Tibial nerve (tissue), 4 donors: ENCODE results near the gene SMARCA2. TPM values are rescaled to one million over a fixed set of nuclear protein-coding genes. Genes with fewer than 3 reads are reported as not detected.

Experiments used
- DNase-seq, 2 donors: peaks; one replicate each; pipeline ENCODE4 v3.0.0-alpha.2; 2019; ENCODE audit warnings: low spot score in 2 of 2
- H3K27ac ChIP-seq, 4 donors: fragments of 200-600 bp; sonication (generic) in 3 of 4; one replicate each; pipeline ENCODE4 v1.5.1; 2017 to 2019; ENCODE audit warnings: mild to moderate bottlenecking in 1 of 4
- H3K27me3 ChIP-seq, 2 donors: fragments of 200-600 bp; sonication (generic) in 1 of 2; one replicate each; pipeline versions ENCODE4 v1.5.1 to v1.6.0; 2017 to 2019
- H3K36me3 ChIP-seq, 3 donors: fragments of 200-600 bp; sonication (generic); one replicate each; pipeline ENCODE4 v1.5.1; 2018 to 2019
- H3K4me1 ChIP-seq, 4 donors: fragments of 200-600 bp; sonication (generic) in 3 of 4; one replicate each; pipeline ENCODE4 v1.5.1; 2017 to 2019
- H3K4me3 ChIP-seq, 4 donors: fragments of 200-600 bp; sonication (generic) in 3 of 4; one replicate each; pipeline ENCODE4 v1.5.1; 2017 to 2019; ENCODE audit warnings: mild to moderate bottlenecking in 1 of 4, moderate library complexity in 1 of 4
- H3K9me3 ChIP-seq, 4 donors: fragments of 200-600 bp; sonication (generic) in 3 of 4; one replicate each; pipeline ENCODE4 v1.5.1; 2017 to 2019
- CTCF ChIP-seq, 5 experiments: fragments of 200-600 bp in 3 of 5; fragments of 450-650 bp in 2 of 5; sonication (generic) in 3 of 5; IDR thresholded peaks; one replicate each; pipeline ENCODE4 v1.5.1; 2016 to 2019; ENCODE audit warnings: antibody characterized with exemption in 5 of 5, mild to moderate bottlenecking in 3 of 5, moderate library complexity in 2 of 5
- EP300 ChIP-seq, 2 donors: sonication (generic); formaldehyde crosslinking; IDR thresholded peaks; one replicate each; pipeline ENCODE4 v1.6.1; 2017; ENCODE audit warnings: antibody characterized with exemption in 2 of 2, mild to moderate bottlenecking in 1 of 2
- POLR2A ChIP-seq, 2 donors: fragments of 450-650 bp; IDR thresholded peaks; one replicate each; pipeline ENCODE4 v1.6.1; 2017; ENCODE audit warnings: antibody characterized with exemption in 2 of 2, mild to moderate bottlenecking in 2 of 2, moderate library complexity in 2 of 2
- WGBS, 2 donors: methylation state at CpG; one replicate each; pipeline ENCODE4 v1.1.5; 2018; 5-methylcytosine and 5-hydroxymethylcytosine counted together
- total RNA-seq, 4 donors: library from RNA; depleted of rRNA; stranded (reverse); fragments of >200 nt; gene quantifications; one replicate each; pipeline ENCODE4 v1.1.0, GENCODE V29; 2016

Gene SMARCA2
- total RNA-seq, 4 donors from 2014 or later: 75.9 to 140 (median 119) TPM

DNA sequence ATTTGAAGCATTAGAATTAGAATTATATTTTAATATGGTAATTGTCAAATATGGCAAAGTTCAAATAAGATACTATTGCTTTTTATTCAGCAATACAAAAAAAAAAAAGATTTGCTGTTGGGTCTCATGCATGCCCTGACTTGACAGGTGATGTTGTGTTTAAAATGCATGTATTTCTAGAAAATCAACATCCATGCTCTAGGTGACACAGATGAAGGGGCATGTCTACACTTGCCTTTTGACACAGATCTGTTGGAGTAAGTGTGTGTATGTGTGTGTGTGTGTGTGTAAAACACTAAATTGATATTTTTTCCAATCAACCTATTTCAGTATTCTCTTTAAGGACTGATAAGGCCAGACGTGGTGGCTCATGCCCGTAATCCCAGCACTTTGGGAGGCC, 38.1 kb upstream of the SMARCA2 start:
- H3K36me3 ChIP-seq: no peaks in the 10 kb centered on the region
- no peaks in the 10 kb centered on the region for H3K9me3 ChIP-seq
- WGBS, 2 donors: 90 to 98% methylated on average over 2 of the region's 2 CpGs
- DNase-seq: no peak
- no peaks in the 10 kb centered on the region for H3K27me3 ChIP-seq
- TF ChIP-seq POLR2A (IDR thresholded peaks at IDR 0.05) (no peak), EP300 (IDR thresholded peaks at IDR 0.05) (no peak), CTCF (IDR thresholded peaks at IDR 0.05) (no peak)
- no peak overlapping the region for H3K4me3 ChIP-seq
- H3K27ac ChIP-seq: no peak overlapping the region
- H3K4me1 ChIP-seq: peaks cover 0 to 23% (median 6%) of the 10 kb centered on the region in 4 donors

- TF ChIP-seq CTCF (IDR thresholded peaks at IDR 0.05): no peak
- DNase-seq: no peak
- Histone ChIP-seq H3K4me3 (no peak overlapping the region), H3K4me1 (peaks cover 0 to 23% (median 6%) of the 10 kb centered on the region in 4 donors), H3K36me3 (no peaks in the 10 kb centered on the region), H3K27ac (no peak overlapping the region), H3K9me3 (no peaks in the 10 kb centered on the region), H3K27me3 (no peaks in the 10 kb centered on the region)
- 54 to 66% methylated on average over 5 of the region's 5 CpGs for WGBS, 2 donors
These were observed 36.2 kb upstream of the SMARCA2 start for GRCh38 chr9:1978941-1979340.

GRCh38 chr9:1979741-1980367, 35.3 kb upstream of the SMARCA2 start:
- H3K36me3 ChIP-seq: no peaks in the 10 kb centered on the region
- H3K27ac ChIP-seq: peak overlapping the region in 2 of 4 donors; percentile 1 to 14
- H3K4me1 ChIP-seq: peaks cover 0 to 23% (median 6%) of the 10 kb centered on the region in 4 donors
- no peaks in the 10 kb centered on the region for H3K9me3 ChIP-seq
- H3K27me3 ChIP-seq: no peaks in the 10 kb centered on the region
- TF ChIP-seq EP300 (IDR thresholded peaks at IDR 0.05) (no peak), CTCF (IDR thresholded peaks at IDR 0.05) (no peak), POLR2A (IDR thresholded peaks at IDR 0.05) (no peak)
- WGBS, 2 donors: 40 to 48% methylated on average over 7 of the region's 7 CpGs
- H3K4me3 ChIP-seq: no peak overlapping the region
- DNase-seq: peak; percentile 12 to 14

- H3K4me1 ChIP-seq: peaks cover 0 to 23% (median 6%) of the 10 kb centered on the region in 4 donors
- H3K27ac ChIP-seq: peak overlapping the region in 1 of 4 donors; percentile 1
- H3K9me3 ChIP-seq: no peaks in the 10 kb centered on the region
- DNase-seq: no peak
- no peak overlapping the region for H3K4me3 ChIP-seq
- H3K36me3 ChIP-seq: no peaks in the 10 kb centered on the region
- H3K27me3 ChIP-seq: no peaks in the 10 kb centered on the region
- no peak for TF ChIP-seq POLR2A (IDR thresholded peaks at IDR 0.05)
- no peak for TF ChIP-seq CTCF (IDR thresholded peaks at IDR 0.05)
- WGBS, 2 donors: 79 to 95% methylated on average over 1 of the region's 1 CpG
These were observed 34.8 kb upstream of the SMARCA2 start for GRCh38 chr9:1980387-1980786.

DNA sequence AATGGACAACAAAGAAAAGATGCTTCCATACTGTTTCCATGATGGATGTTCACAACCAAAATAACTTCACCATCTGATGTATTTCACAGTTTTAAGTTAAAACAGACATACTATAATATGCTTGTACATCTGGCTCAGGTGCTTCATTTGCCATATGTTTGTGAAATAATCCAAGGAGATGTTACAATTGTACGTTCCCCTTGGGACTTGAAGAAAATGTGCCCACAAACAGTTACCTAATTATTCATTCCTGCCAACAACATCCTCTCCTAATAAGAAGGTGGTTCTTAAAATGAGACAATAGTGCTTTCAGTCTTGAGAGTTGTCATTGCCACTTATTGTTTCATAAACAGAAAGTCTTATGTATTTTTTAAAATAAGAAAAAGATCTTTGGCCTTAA, 33.1 kb upstream of the SMARCA2 start:
- no peak for TF ChIP-seq POLR2A (IDR thresholded peaks at IDR 0.05)
- no peak for TF ChIP-seq CTCF (IDR thresholded peaks at IDR 0.05)
- TF ChIP-seq EP300 (IDR thresholded peaks at IDR 0.05): no peak
- no peak for DNase-seq
- Histone ChIP-seq H3K27me3 (no peaks in the 10 kb centered on the region), H3K4me1 (peaks cover 0 to 23% (median 6%) of the 10 kb centered on the region in 4 donors), H3K9me3 (no peaks in the 10 kb centered on the region), H3K36me3 (no peaks in the 10 kb centered on the region), H3K4me3 (no peak overlapping the region), H3K27ac (no peak overlapping the region)
- WGBS, 2 donors: 66 to 67% methylated on average over 1 of the region's 1 CpG
